Stomach smooth muscle (tissue), 2 donors: ENCODE results near the gene NF1.

Experiments used
- H3K27ac ChIP-seq: one replicate; pipeline ENCODE4 v1.7.0; 2013; ENCODE audit warnings: mild to moderate bottlenecking, low read length, inconsistent platforms
- H3K27me3 ChIP-seq, 2 donors: one replicate each; pipeline ENCODE4 v1.7.0; 2013; ENCODE audit warnings: low read length in 2 of 2; ENCODE audit not compliant: insufficient read depth in 2 of 2, control insufficient read depth in 1 of 2
- H3K36me3 ChIP-seq, 2 donors: one replicate each; pipeline ENCODE4 v1.7.0; 2013; ENCODE audit warnings: low read length in 2 of 2; ENCODE audit not compliant: control insufficient read depth in 2 of 2, insufficient read depth in 2 of 2
- H3K4me1 ChIP-seq: one replicate; pipeline ENCODE4 v1.7.0; 2013; ENCODE audit warnings: low read length; ENCODE audit not compliant: control insufficient read depth, insufficient read depth
- H3K4me3 ChIP-seq, 2 donors: one replicate each; pipeline ENCODE4 v1.7.0; 2013; ENCODE audit warnings: low read length in 2 of 2
- H3K9ac ChIP-seq, 2 donors: one replicate each; pipeline ENCODE4 v1.7.0; 2013; ENCODE audit warnings: low read length in 2 of 2, mild to moderate bottlenecking in 1 of 2
- H3K9me3 ChIP-seq, 2 donors: one replicate each; pipeline ENCODE4 v1.7.0; 2013; ENCODE audit warnings: low read length in 2 of 2; ENCODE audit not compliant: control insufficient read depth in 2 of 2
- donor health status: healthy.
- donor health status: Pancreatic carcinoma.

Gene NF1

DNA sequence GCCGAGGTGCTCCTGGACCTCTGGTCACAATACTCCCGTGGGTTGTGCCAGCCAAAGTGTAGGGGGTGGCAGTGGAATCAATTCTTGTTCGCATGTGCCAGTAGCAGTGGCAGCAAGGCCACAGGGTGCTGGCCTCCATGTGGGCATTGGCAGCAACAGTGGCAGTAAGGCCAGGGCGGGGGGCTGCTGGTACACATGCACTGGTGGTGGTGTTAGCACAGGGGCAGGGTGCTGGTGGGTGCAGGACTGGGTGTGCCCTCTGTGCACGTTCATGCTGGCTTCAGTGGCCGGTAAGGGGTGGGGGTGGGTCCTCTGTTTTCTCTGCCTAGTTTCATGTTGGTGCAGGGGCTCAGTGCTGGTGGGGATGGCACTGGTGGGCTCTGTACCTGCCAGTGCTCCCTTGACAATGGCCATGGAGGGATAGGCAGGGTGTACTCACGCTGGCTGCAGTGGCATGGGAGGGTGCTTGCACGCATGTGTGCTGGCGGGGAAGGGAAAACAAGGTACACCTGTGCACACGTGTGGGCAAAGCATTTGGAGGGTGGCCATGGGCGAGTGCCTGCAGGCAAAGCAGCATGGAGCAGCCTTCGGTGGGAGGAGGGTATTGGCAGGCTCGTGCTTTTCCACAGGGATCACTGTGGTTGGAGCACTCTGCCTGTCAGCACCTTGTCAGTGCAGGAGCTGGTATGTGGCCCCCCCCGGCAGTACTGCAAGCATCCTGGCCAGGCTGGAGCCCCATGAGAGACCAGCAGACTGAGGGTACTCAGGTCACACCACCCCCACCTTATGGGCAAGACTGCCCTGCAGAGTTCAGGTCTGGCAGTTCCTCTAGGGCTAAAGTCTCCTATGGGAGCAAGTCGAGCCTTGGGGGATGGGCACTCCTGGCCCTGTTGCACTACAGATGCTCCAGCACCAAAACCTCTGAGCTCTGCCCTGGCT lies 35.8 kb downstream of the NF1 start:
- Histone ChIP-seq H3K9ac (no peak overlapping the region), H3K27ac (no peak overlapping the region), H3K4me3 (no peak overlapping the region), H3K27me3 (no peaks in the 10 kb centered on the region), H3K36me3 (no peaks in the 10 kb centered on the region), H3K9me3 (no peaks in the 10 kb centered on the region), H3K4me1 (no peaks in the 10 kb centered on the region)

DNA sequence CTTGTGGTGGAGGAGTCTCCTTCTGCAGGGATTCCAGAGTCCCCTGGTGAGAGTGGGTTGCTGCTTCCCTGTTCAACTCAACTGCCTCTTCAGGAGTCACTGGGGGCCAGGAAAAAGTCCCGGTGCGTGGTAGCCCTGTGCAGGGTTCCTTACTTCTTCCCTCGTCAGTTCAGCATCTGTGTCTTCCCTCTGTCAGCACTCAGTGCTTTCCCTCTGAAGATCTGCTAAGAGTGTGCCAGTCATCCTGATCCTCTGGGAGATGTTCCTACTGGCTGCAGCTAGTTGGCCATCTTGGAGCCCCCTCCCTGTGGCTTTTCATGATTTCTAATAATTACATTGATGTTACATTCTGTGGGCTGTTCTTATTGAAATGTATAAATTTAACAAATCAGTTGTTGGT lies 36.5 kb downstream of the NF1 start:
- no peaks in the 10 kb centered on the region for H3K9me3 ChIP-seq
- H3K36me3 ChIP-seq: no peaks in the 10 kb centered on the region

DNA sequence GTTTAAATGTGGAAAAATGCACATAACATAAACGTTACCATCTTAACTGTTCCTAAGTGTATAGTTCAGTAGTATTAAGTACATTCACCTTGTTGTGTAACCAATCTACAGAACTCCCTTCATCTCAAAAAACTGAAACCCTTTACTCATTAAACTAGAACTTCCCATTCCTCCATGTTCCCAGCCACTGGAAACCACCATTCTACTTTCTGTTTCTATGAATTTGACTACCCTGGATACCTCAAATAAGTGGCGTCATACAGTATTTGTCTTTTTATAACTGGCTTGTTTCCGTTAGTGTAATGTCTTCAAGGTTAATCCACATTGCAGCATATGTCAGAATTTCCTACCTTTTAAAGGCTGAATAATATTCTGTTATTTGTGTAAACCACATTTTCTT lies 38.2 kb downstream of the NF1 start:
- Histone ChIP-seq H3K36me3 (no peaks in the 10 kb centered on the region), H3K27ac (no peak overlapping the region), H3K27me3 (no peaks in the 10 kb centered on the region), H3K9me3 (no peaks in the 10 kb centered on the region), H3K9ac (no peak overlapping the region), H3K4me1 (no peaks in the 10 kb centered on the region), H3K4me3 (no peak overlapping the region)

More for the DNA sequence above, 36.5 kb downstream of the NF1 start:
- Histone ChIP-seq H3K9ac (no peak overlapping the region), H3K27me3 (no peaks in the 10 kb centered on the region), H3K4me1 (no peaks in the 10 kb centered on the region), H3K27ac (no peak overlapping the region), H3K4me3 (no peak overlapping the region)

DNA sequence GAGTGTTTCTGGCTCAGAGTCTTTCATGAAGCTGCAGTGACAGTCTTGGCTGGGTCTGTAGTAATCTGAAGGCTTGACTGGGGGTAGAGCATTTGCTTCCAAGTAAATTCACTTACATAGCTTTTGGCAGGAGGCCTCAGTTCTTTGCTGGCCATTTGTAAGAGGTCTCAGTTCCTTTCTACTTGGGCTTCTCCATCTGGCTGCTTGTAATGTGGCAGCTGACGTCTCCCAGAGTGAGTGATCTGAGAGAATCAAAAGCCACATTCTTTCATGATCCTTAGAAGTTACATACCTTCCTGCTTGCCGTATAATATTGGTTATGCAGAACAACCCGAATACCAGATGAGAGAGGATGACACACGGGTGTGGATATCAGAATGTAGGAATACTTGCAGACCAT lies 39.8 kb downstream of the NF1 start:
- H3K4me3 ChIP-seq: no peak overlapping the region
- no peak overlapping the region for H3K9ac ChIP-seq
- no peaks in the 10 kb centered on the region for H3K36me3 ChIP-seq

DNA sequence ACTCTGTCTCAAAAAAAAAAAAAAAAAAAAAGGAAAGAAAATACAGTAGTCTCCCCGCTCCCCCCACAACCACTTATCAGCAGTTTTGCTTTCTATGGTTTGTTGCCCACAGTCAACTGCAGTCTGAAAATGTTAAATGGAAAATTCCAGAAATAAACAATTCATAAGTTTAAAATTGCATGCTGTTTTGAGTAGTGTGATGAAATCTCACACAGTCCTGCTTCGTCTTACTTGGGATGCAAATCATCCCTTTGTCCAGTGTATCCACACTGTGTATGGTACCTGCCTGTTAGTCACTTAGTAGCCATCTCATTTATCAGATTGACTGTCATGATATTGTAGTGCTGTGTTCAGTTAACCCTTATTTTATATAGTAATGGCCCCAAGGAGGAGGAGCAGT lies 41.5 kb downstream of the NF1 start:
- H3K9me3 ChIP-seq: no peaks in the 10 kb centered on the region
- H3K4me3 ChIP-seq: no peak overlapping the region
- H3K36me3 ChIP-seq: no peaks in the 10 kb centered on the region
- no peaks in the 10 kb centered on the region for H3K4me1 ChIP-seq
- H3K27ac ChIP-seq: no peak overlapping the region
- H3K27me3 ChIP-seq: no peaks in the 10 kb centered on the region
- no peak overlapping the region for H3K9ac ChIP-seq

More for the DNA sequence above, 39.8 kb downstream of the NF1 start:
- Histone ChIP-seq H3K27ac (no peak overlapping the region), H3K9me3 (no peaks in the 10 kb centered on the region), H3K27me3 (no peaks in the 10 kb centered on the region), H3K4me1 (no peaks in the 10 kb centered on the region)

DNA sequence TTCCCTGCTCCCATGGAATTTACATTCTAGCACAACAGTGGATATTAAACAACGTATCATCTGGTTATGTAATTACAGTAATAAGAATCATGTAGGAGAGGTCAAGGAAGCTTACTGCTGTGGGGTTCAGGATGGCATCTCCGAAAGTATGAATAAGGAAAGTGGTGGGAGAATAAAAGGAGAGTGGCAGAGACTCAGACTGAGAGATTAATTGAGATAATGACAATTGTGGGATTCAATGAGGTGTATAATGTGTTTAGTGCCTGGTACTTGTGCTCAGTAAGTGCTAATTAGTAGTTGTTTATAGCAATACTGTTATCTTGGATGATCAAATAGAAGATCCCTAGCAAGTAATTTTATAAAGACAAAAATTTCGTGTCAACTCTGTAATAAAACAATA lies 45.3 kb downstream of the NF1 start:
- Histone ChIP-seq H3K27me3 (no peaks in the 10 kb centered on the region), H3K4me1 (no peaks in the 10 kb centered on the region), H3K27ac (no peak overlapping the region), H3K4me3 (no peak overlapping the region), H3K36me3 (no peaks in the 10 kb centered on the region), H3K9ac (no peak overlapping the region), H3K9me3 (no peaks in the 10 kb centered on the region)

DNA sequence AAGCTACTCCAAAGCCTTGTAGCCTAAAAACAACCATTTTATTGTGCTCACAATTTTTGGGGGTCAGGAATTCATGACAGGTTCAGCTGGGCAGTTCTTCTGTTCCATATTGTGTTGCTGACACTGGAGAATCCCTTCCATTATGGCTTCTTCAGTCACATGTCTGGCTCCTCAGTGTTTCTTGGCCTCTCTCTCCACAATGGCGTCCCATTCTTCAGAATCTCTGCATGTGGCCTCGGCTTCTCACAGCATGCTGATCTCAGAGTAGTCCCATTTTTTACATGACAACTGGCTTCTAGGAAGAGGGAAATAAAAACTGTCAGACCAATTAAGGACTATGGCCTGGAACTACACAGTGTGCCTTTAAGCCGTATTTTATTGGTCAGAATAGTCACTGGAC lies 49.7 kb downstream of the NF1 start:
- no peaks in the 10 kb centered on the region for H3K9me3 ChIP-seq
- no peaks in the 10 kb centered on the region for H3K4me1 ChIP-seq
- no peak overlapping the region for H3K4me3 ChIP-seq
- H3K27ac ChIP-seq: no peak overlapping the region
- no peaks in the 10 kb centered on the region for H3K27me3 ChIP-seq
- H3K9ac ChIP-seq: no peak overlapping the region
- peaks cover 0 to 2% of the 10 kb centered on the region in 2 donors for H3K36me3 ChIP-seq

DNA sequence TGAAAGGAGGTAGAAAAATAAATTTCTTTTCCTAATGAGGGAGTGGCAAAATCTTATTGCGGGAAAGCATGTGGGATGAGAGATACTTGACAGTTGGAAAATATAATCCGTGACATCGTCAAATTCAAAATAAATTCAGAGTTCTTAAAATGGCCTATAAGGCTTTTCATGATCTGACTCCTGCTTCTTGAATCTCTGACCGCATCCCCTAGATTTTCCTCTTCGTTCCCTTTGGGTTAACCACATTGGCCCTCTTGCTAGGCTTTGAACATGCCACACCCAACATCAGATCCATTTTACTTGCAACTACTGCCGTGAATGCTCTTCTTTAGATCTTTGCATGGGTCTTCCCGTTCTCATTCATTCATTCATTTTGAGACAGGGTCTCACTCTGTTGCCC lies 50.1 kb downstream of the NF1 start:
- Histone ChIP-seq H3K27me3 (no peaks in the 10 kb centered on the region), H3K36me3 (peaks cover 0 to 2% of the 10 kb centered on the region in 2 donors), H3K4me1 (no peaks in the 10 kb centered on the region), H3K9me3 (no peaks in the 10 kb centered on the region), H3K27ac (no peak overlapping the region), H3K9ac (no peak overlapping the region), H3K4me3 (no peak overlapping the region)

DNA sequence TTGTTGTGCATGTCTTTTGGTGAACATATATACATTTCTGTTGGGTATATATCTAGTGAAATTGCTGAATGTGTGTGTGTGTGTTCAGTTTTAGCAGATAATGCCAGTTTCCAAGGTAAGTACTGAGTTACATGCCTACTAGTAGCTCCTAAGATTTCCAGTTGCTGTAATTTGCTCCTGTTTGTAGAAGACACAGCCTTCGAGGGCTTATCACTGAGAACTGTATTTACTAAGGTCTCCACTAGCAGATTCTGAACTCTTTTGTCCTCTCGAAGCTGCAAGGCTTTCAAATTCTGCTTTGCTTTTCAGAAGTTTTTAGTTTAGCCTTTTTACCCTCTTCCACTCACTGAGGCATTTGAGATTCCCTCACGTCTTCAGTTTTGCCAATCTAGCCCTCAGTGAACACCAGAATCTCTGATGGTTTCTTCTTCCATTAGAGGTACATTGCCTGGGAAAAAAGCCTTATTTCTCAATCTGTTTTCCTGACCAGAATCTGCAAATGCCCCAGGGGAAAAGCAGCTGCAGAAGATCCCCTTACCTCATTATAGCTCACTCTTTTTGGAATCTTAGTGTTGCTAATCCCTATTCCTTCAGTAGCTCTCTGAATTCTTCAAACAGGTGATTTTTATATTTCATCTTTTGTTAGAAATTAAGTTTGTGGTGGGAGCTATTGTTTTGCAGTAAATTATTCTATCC lies 52.9 kb downstream of the NF1 start:
- peaks cover 0 to 2% of the 10 kb centered on the region in 2 donors for H3K36me3 ChIP-seq
- H3K9me3 ChIP-seq: no peaks in the 10 kb centered on the region
- no peaks in the 10 kb centered on the region for H3K4me1 ChIP-seq
- no peaks in the 10 kb centered on the region for H3K27me3 ChIP-seq
- no peak overlapping the region for H3K9ac ChIP-seq
- no peak overlapping the region for H3K27ac ChIP-seq
- H3K4me3 ChIP-seq: no peak overlapping the region

DNA sequence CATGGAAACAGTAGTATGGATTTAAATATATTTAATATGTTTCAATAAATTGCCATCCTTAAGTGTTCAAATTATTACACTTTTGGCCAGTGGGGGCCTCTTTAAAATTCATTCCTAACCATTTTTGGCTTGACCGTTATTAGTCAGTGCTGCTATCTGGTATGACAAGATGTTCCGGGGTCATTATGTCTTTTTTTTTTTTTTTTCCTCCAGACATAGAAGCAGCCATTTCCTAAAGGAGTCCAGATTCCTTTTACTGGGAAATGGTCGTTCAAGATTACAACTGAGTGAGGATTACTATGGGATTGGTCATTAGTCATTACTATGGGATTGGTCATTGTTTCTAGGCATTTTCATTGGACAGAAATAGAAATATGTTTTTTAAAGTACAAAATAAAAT lies 53.4 kb downstream of the NF1 start:
- Histone ChIP-seq H3K9me3 (no peaks in the 10 kb centered on the region), H3K4me3 (no peak overlapping the region), H3K27ac (no peak overlapping the region)

DNA sequence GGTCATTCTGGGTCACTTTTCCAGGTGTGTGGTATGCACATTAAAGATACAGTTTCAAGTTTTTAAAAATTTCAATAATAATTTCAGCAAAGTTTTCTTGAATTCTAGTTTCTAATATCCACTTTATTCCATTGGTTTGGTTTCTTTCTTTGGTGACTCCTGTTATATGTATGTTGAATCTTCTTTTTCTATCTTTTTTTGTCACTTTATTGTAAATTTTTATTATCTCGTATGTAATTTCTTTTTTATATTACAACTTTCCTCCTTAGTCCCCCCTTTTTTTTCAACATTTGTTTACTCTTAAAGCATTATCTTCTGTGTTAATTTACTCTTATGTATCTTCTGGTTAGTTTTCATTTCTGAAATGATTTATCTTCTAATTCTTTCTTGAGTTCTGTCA lies 57.5 kb downstream of the NF1 start:
- H3K9me3 ChIP-seq: no peaks in the 10 kb centered on the region
- H3K4me1 ChIP-seq: no peaks in the 10 kb centered on the region
- no peak overlapping the region for H3K27ac ChIP-seq
- H3K4me3 ChIP-seq: no peak overlapping the region
- no peaks in the 10 kb centered on the region for H3K27me3 ChIP-seq
- H3K36me3 ChIP-seq: no peaks in the 10 kb centered on the region
- H3K9ac ChIP-seq: no peak overlapping the region

More for the DNA sequence above, 53.4 kb downstream of the NF1 start:
- Histone ChIP-seq H3K9ac (no peak overlapping the region), H3K27me3 (no peaks in the 10 kb centered on the region), H3K36me3 (peaks cover 0 to 2% of the 10 kb centered on the region in 2 donors), H3K4me1 (no peaks in the 10 kb centered on the region)
